Psoas muscle (tissue), 8 donors: Measurements from ENCODE around the gene SLC23A2. TPM values are rescaled to one million over a fixed set of nuclear protein-coding genes. Genes with fewer than 3 reads are reported as not detected.
"Not testable (repeated sequence)": the region's sequence is repeated elsewhere in the genome, so short reads cannot be mapped to it uniquely, and the experiment has no call there.

Source experiments
- ATAC-seq, 4 donors: fragments of 200-7000 bp; cut with Tn5 transposase; one replicate each; pipeline ENCODE4 v1.9.1; 2020; ENCODE audit warnings: moderate library complexity in 3 of 4, mild to moderate bottlenecking in 2 of 4
- DNase-seq, 2 donors: peaks; one replicate each; pipeline ENCODE4 v3.0.0-alpha.2; 2020
- H3K27ac ChIP-seq: fragments of 200-600 bp; one replicate; pipeline ENCODE4 v1.8.0; 2022
- H3K27me3 ChIP-seq, 3 donors: fragments of 200-600 bp in 1 of 3; one replicate each; pipeline versions ENCODE4 v1.6.1 to v1.8.0; 2013 to 2022; ENCODE audit warnings: low read length in 2 of 3, mild to moderate bottlenecking in 2 of 3, moderate library complexity in 1 of 3; ENCODE audit not compliant: insufficient read depth in 3 of 3
- H3K36me3 ChIP-seq, 2 donors: fragments of 200-600 bp in 1 of 2; one replicate each; pipeline versions ENCODE4 v1.6.1 to v1.8.0; 2013 to 2022; ENCODE audit warnings: low read depth in 1 of 2, mild to moderate bottlenecking in 1 of 2, moderate library complexity in 1 of 2; ENCODE audit not compliant: insufficient read depth in 1 of 2
- H3K4me1 ChIP-seq: fragments of 200-600 bp; one replicate; pipeline ENCODE4 v1.8.0; 2022
- H3K4me3 ChIP-seq: fragments of 200-600 bp; one replicate; pipeline ENCODE4 v1.8.0; 2022; ENCODE audit warnings: mild to moderate bottlenecking
- H3K9me3 ChIP-seq: fragments of 200-600 bp; one replicate; pipeline ENCODE4 v1.8.0; 2022
- CTCF ChIP-seq: fragments of 200-600 bp; IDR thresholded peaks from one replicate; pipeline ENCODE4 v1.8.0; 2022; ENCODE audit warnings: antibody characterized with exemption
- WGBS, 3 donors: extraction: QIAGEN DNeasy Blood & Tissue Kit; methylation state at CpG; one replicate each; pipeline versions ENCODE4 v1.1.6 to v1.1.7; 2013; 5-methylcytosine and 5-hydroxymethylcytosine counted together
- intact Hi-C, 2 donors: fragments of 100-400 bp; cut with DNase I; formaldehyde crosslinking; loops; one replicate each; pipeline versions ENCODE4 v1.11.0 to v1.14.2; 2022
- polyA plus RNA-seq, 3 donors: library from polyadenylated mRNA; stranded (reverse); fragments of 200-250 nt; gene quantifications; one replicate each; pipeline ENCODE4 v1.2.3, GENCODE V29; 2013
- total RNA-seq, 4 donors: library from RNA; stranded (reverse); fragmentation: NEBNext Ultra II Directional in 2 of 4; extraction: Animal tissue kit (Norgen Biotek cat#: 25700) in 2 of 4; gene quantifications; one replicate each; pipeline versions ENCODE4 v1.2.1 to v1.2.4, GENCODE V29; 2021 to 2023
- donor health status: healthy with polysubstance abuse.
- donor health status: DM: no; HTN: no; CAD: no; lungs with moderate emphysema.
- donor health status: Bipolar disorder and iron deficiency.
- donor health status: healthy.
- donor health status: DM: yes; HTN: yes; CAD: no.
- donor health status: DM: no; HTN: no; CAD: no.
- donor health status: DM: no; HTN: no; CAD: no.
- donor health status: DM: yes; HTN: yes; CAD: no.

The SLC23A2 gene
- total and polyA plus RNA-seq, 7 donors, result 0.87 to 4.9 (median 3.4) TPM

- Histone ChIP-seq H3K4me3 (no peak overlapping the region), H3K9me3 (no peaks in the 10 kb centered on the region), H3K36me3 (peaks cover 4 to 41% of the 10 kb centered on the region in 2 donors), H3K27me3 (no peaks in the 10 kb centered on the region), H3K4me1 (no peaks in the 10 kb centered on the region), H3K27ac (no peak overlapping the region)
- intact Hi-C loops, result no loop called here
- no peak for DNase-seq
- ATAC-seq, result no peak
- 89 to 92% (median 90%) methylated on average over 9 of the region's 9 CpGs for WGBS, 3 donors
- no peak for TF ChIP-seq CTCF
Observed at GRCh38 chr20:4881006-4881730, 120.1 kb downstream of the SLC23A2 start.

GRCh38 chr20:4880051-4880450 is 121.3 kb downstream of the SLC23A2 start:
- Histone ChIP-seq H3K4me3 (no peak overlapping the region), H3K36me3 (peaks cover 4 to 44% of the 10 kb centered on the region in 2 donors), H3K4me1 (no peaks in the 10 kb centered on the region), H3K9me3 (no peaks in the 10 kb centered on the region), H3K27ac (no peak overlapping the region), H3K27me3 (no peaks in the 10 kb centered on the region)
- DNase-seq, result no peak
- no peak for ATAC-seq
- intact Hi-C loops, result no loop called here
- WGBS, 3 donors, result 77 to 81% (median 78%) methylated on average over 5 of the region's 5 CpGs
- TF ChIP-seq CTCF, result no peak

- H3K27ac ChIP-seq, H3K27me3 ChIP-seq, intact Hi-C loops, ATAC-seq, DNase-seq, H3K4me3 ChIP-seq, H3K9me3 ChIP-seq, H3K4me1 ChIP-seq: not testable (repeated sequence)
- WGBS, 3 donors, result 84 to 89% (median 89%) methylated on average over 5 of the region's 5 CpGs
- peaks cover 6 to 48% of the 10 kb centered on the region in 2 donors for H3K36me3 ChIP-seq
Observed at GRCh38 chr20:4878099-4878498, 123.2 kb downstream of the SLC23A2 start.

GRCh38 chr20:4876731-4877130 is 124.6 kb downstream of the SLC23A2 start:
- no peaks in the 10 kb centered on the region for H3K4me1 ChIP-seq
- no peaks in the 10 kb centered on the region for H3K9me3 ChIP-seq
- no peak for TF ChIP-seq CTCF
- WGBS, 3 donors, result 95 to 97% (median 97%) methylated on average over 5 of the region's 5 CpGs
- ATAC-seq (no peak), DNase-seq (no peak)
- intact Hi-C loops, result no loop called here
- H3K27me3 ChIP-seq, result no peaks in the 10 kb centered on the region
- H3K36me3 ChIP-seq, result peaks cover 3 to 48% of the 10 kb centered on the region in 2 donors
- H3K4me3 ChIP-seq, result no peak overlapping the region
- H3K27ac ChIP-seq, result no peak overlapping the region

GRCh38 chr20:4876301-4876700 is 125.0 kb downstream of the SLC23A2 start:
- no peak for DNase-seq
- no peak overlapping the region for H3K27ac ChIP-seq
- peaks cover 3 to 51% of the 10 kb centered on the region in 2 donors for H3K36me3 ChIP-seq
- no peak for TF ChIP-seq CTCF
- intact Hi-C loops, result no loop called here
- H3K4me3 ChIP-seq, result no peak overlapping the region
- no peaks in the 10 kb centered on the region for H3K9me3 ChIP-seq
- no peaks in the 10 kb centered on the region for H3K4me1 ChIP-seq
- 93 to 95% (median 94%) methylated on average over 4 of the region's 4 CpGs for WGBS, 3 donors
- no peak for ATAC-seq
- no peaks in the 10 kb centered on the region for H3K27me3 ChIP-seq
